Liver (tissue), 9 donors: ENCODE measurements around the gene PAPPA. TPM values are rescaled to one million over a fixed set of nuclear protein-coding genes. Genes with fewer than 3 reads are reported as not detected.

Source experiments
- DNase-seq: peaks from one replicate; pipeline ENCODE4 v3.0.0-alpha.2; 2017; ENCODE audit warnings: low spot score
- H3K27ac ChIP-seq, 2 donors: one replicate each; pipeline ENCODE4 v1.7.0; 2013; ENCODE audit warnings: inconsistent platforms in 2 of 2, low read length in 2 of 2, control low read depth in 1 of 2, low read depth in 1 of 2, mild to moderate bottlenecking in 1 of 2
- H3K27me3 ChIP-seq, 4 donors: one replicate each; pipeline versions ENCODE4 v1.6.1 to v1.7.0; 2013; ENCODE audit warnings: low read length in 3 of 4, inconsistent platforms in 1 of 4, mild to moderate bottlenecking in 1 of 4, moderate library complexity in 1 of 4; ENCODE audit not compliant: control insufficient read depth in 4 of 4, insufficient read depth in 4 of 4
- H3K36me3 ChIP-seq, 4 donors: one replicate each; pipeline versions ENCODE4 v1.6.1 to v1.7.0; 2013; ENCODE audit warnings: low read length in 3 of 4, mild to moderate bottlenecking in 3 of 4, low read depth in 1 of 4, moderate library complexity in 1 of 4; ENCODE audit not compliant: control insufficient read depth in 4 of 4, insufficient read depth in 3 of 4
- H3K4me1 ChIP-seq, 4 donors: one replicate each; pipeline versions ENCODE4 v1.6.1 to v1.7.0; 2013; ENCODE audit warnings: low read length in 3 of 4, mild to moderate bottlenecking in 3 of 4, moderate library complexity in 1 of 4; ENCODE audit not compliant: control insufficient read depth in 4 of 4, insufficient read depth in 4 of 4
- H3K4me3 ChIP-seq, 3 donors: one replicate each; pipeline versions ENCODE4 v1.6.1 to v1.7.0; 2013; ENCODE audit warnings: low read length in 3 of 3, control low read depth in 1 of 3, low read depth in 1 of 3, mild to moderate bottlenecking in 1 of 3
- H3K9ac ChIP-seq, 2 donors: one replicate each; pipeline ENCODE4 v1.7.0; 2013; ENCODE audit warnings: low read length in 2 of 2, mild to moderate bottlenecking in 2 of 2, moderate library complexity in 2 of 2, control low read depth in 1 of 2, low read depth in 1 of 2
- H3K9me3 ChIP-seq, 4 donors: one replicate each; pipeline versions ENCODE4 v1.6.1 to v1.7.0; 2013; ENCODE audit warnings: low read length in 3 of 4; ENCODE audit not compliant: control insufficient read depth in 4 of 4
- ATF3 ChIP-seq: IDR thresholded peaks from 2 replicates; pipeline ENCODE4 v1.6.1; 2016; ENCODE audit warnings: antibody characterized with exemption
- CTCF ChIP-seq: fragments of 150-350 bp; IDR thresholded peaks from 2 replicates; pipeline ENCODE4 v1.5.1; 2017; ENCODE audit warnings: improper control_type of control experiment, low read depth, low read length; ENCODE audit not compliant: missing input control
- EGR1 ChIP-seq, 2 donors: IDR thresholded peaks; 2 replicates each; pipeline ENCODE4 v1.6.1; 2016 to 2018; ENCODE audit warnings: antibody characterized with exemption in 2 of 2, low read depth in 2 of 2
- GABPA ChIP-seq, 2 donors: IDR thresholded peaks in 1 of 2; conservative IDR thresholded peaks in 1 of 2; 2 replicates each; pipeline ENCODE4 v1.6.1; 2016; ENCODE audit warnings: antibody characterized with exemption in 2 of 2, mild to moderate bottlenecking in 1 of 2, moderate library complexity in 1 of 2
- HNF4G ChIP-seq: IDR thresholded peaks from 2 replicates; pipeline ENCODE4 v1.6.1; 2016; ENCODE audit warnings: antibody characterized with exemption
- NR2F2 ChIP-seq: IDR thresholded peaks from 2 replicates; pipeline ENCODE4 v1.6.1; 2016; ENCODE audit warnings: antibody characterized with exemption
- SP1 ChIP-seq: IDR thresholded peaks from 2 replicates; pipeline ENCODE4 v1.6.1; 2018; ENCODE audit warnings: antibody characterized with exemption, mild to moderate bottlenecking
- TAF1 ChIP-seq: conservative IDR thresholded peaks from 2 replicates; pipeline ENCODE4 v1.6.1; 2016; ENCODE audit warnings: antibody characterized with exemption, mild to moderate bottlenecking
- ZBTB33 ChIP-seq: IDR thresholded peaks from 2 replicates; pipeline ENCODE4 v1.6.1; 2016; ENCODE audit warnings: antibody characterized with exemption
- WGBS: extraction: QIAGEN DNeasy Blood & Tissue Kit; methylation state at CpG from one replicate; pipeline ENCODE4 v1.1.7; 2013; 5-methylcytosine and 5-hydroxymethylcytosine counted together
- polyA plus RNA-seq, 2 donors: library from polyadenylated mRNA; stranded (reverse) in 1 of 2; unstranded in 1 of 2; fragments of 200-250 nt in 1 of 2; fragments of >200 nt in 1 of 2; fragmentation: Nextera tagmentation in 1 of 2; extraction: Ambion mirVana in 1 of 2; gene quantifications; one replicate each; pipeline versions ENCODE4 v1.2.1 to v1.2.3, GENCODE V29; 2013 to 2015
- total RNA-seq, 2 donors: library from RNA; depleted of rRNA; stranded (reverse); fragments of >200 nt; gene quantifications; one replicate each; pipeline ENCODE4 v1.2.3, GENCODE V29; 2014
- donor health status: healthy.
- donor health status: healthy.
- donor health status: healthy.
- donor health status: healthy.
- donor health status: healthy.

The PAPPA gene
- total and polyA plus RNA-seq, 4 donors = 0.03 to 0.33 (median 0.20) TPM

- TF ChIP-seq NR2F2 (no peak), ZBTB33 (no peak), EGR1 (IDR thresholded peaks at IDR 0.05; ENCODE audit: low read depth in 2 of 2) (no peak), ATF3 (no peak), TAF1 (no peak)
- 55% methylated on average over 1 of the region's 1 CpG for WGBS
- DNase-seq = no peak
- Histone ChIP-seq H3K4me3 (no peak overlapping the region), H3K9me3 (no peaks in the 10 kb centered on the region), H3K27ac (no peak overlapping the region), H3K4me1 (peaks cover 0 to 8% (median 3%) of the 10 kb centered on the region in 4 donors), H3K27me3 (no peaks in the 10 kb centered on the region), H3K9ac (no peak overlapping the region), H3K36me3 (no peaks in the 10 kb centered on the region)
Observed at GRCh38 chr9:116340270-116340669, 186.7 kb downstream of the PAPPA start.

- H3K4me3 ChIP-seq = no peak overlapping the region
- no peak for DNase-seq
- H3K4me1 ChIP-seq = no peaks in the 10 kb centered on the region
- no peaks in the 10 kb centered on the region for H3K9me3 ChIP-seq
- H3K27ac ChIP-seq = no peak overlapping the region
- no peaks in the 10 kb centered on the region for H3K36me3 ChIP-seq
- WGBS = 80% methylated on average over 1 of the region's 1 CpG
- TF ChIP-seq NR2F2 (no peak), GABPA (IDR thresholded peaks at IDR 0.05 in 1 of 2, conservative IDR thresholded peaks at IDR 0.05 in 1 of 2) (no peak), CTCF (no peak), HNF4G (no peak)
- H3K9ac ChIP-seq = no peak overlapping the region
- H3K27me3 ChIP-seq = no peaks in the 10 kb centered on the region
Observed at GRCh38 chr9:116342061-116342460, 188.5 kb downstream of the PAPPA start.

GRCh38 chr9:116342941-116343340 is 189.3 kb downstream of the PAPPA start:
- Histone ChIP-seq H3K36me3 (no peaks in the 10 kb centered on the region), H3K27me3 (no peaks in the 10 kb centered on the region), H3K27ac (no peak overlapping the region), H3K9me3 (no peaks in the 10 kb centered on the region), H3K9ac (no peak overlapping the region), H3K4me1 (no peaks in the 10 kb centered on the region), H3K4me3 (no peak overlapping the region)
- no peak for TF ChIP-seq HNF4G
- 75% methylated on average over 2 of the region's 2 CpGs for WGBS
- DNase-seq = no peak

GRCh38 chr9:116344416-116344815 is 190.8 kb downstream of the PAPPA start:
- DNase-seq = no peak
- no peak overlapping the region for H3K4me3 ChIP-seq
- H3K9me3 ChIP-seq = no peaks in the 10 kb centered on the region
- H3K9ac ChIP-seq = no peak overlapping the region
- WGBS = 93% methylated on average over 10 of the region's 10 CpGs
- no peak overlapping the region for H3K27ac ChIP-seq
- H3K36me3 ChIP-seq = no peaks in the 10 kb centered on the region
- TF ChIP-seq GABPA (IDR thresholded peaks at IDR 0.05 in 1 of 2, conservative IDR thresholded peaks at IDR 0.05 in 1 of 2) (no peak), CTCF (no peak), ATF3 (no peak), SP1 (no peak)
- H3K27me3 ChIP-seq = no peaks in the 10 kb centered on the region
- H3K4me1 ChIP-seq = no peaks in the 10 kb centered on the region
